ENCODE data around the gene CTNNA3. TPM values are rescaled to one million over a fixed set of nuclear protein-coding genes. Genes with fewer than 3 reads are reported as not detected.

CTNNA3 gene
- total and polyA plus RNA-seq, 4 donors, result 0.16 to 2.4 (median 1.4) TPM

GRCh38 chr10:66744915-66745314, 951.1 kb downstream of the CTNNA3 start:
- Histone ChIP-seq H3K9me3 (ENCODE audit: control insufficient read depth in 4 of 4, low read length in 3 of 4) (no peaks in the 10 kb centered on the region), H3K9ac (ENCODE audit: low read depth in 1 of 2, low read length in 2 of 2) (no peak overlapping the region), H3K4me3 (ENCODE audit: low read depth in 1 of 3, low read length in 3 of 3) (no peak overlapping the region), H3K36me3 (ENCODE audit: control insufficient read depth in 4 of 4, insufficient read depth in 3 of 4, low read depth in 1 of 4, low read length in 3 of 4) (no peaks in the 10 kb centered on the region), H3K27ac (ENCODE audit: low read depth in 1 of 2, low read length in 2 of 2) (no peak overlapping the region), H3K27me3 (ENCODE audit: control insufficient read depth in 4 of 4, insufficient read depth in 4 of 4, low read length in 3 of 4) (no peaks in the 10 kb centered on the region), H3K4me1 (ENCODE audit: control insufficient read depth in 4 of 4, insufficient read depth in 4 of 4, low read length in 3 of 4) (no peaks in the 10 kb centered on the region)
- no peak for TF ChIP-seq HNF4A (conservative IDR thresholded peaks at IDR 0.05)
- no peak for DNase-seq (ENCODE audit: low spot score)
- WGBS, result 91% methylated on average over 2 of the region's 2 CpGs

DNA sequence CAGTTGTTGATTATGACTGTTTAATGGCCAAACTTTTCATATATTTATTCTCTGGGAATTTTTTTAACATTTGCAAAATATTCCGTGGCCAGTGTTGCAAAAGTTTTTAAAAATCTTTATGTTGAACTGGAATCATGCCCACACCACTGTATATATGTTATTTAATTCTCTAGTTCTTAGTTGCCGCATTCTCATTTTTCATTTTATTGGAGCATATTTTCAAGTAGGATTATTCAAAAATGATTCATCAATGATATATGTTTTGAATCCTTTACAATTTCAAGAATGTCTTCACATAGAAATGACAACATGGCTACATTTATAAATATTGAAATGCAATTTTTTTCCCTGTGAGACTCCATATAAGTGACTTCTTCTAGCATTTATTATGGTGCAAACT, 958.8 kb downstream of the CTNNA3 start:
- H3K27ac ChIP-seq (ENCODE audit: low read depth in 1 of 2, low read length in 2 of 2), result no peak overlapping the region
- no peaks in the 10 kb centered on the region for H3K9me3 ChIP-seq (ENCODE audit: control insufficient read depth in 4 of 4, low read length in 3 of 4)
- no peak for DNase-seq (ENCODE audit: low spot score)
- 89% methylated on average over 2 of the region's 2 CpGs for WGBS
- no peaks in the 10 kb centered on the region for H3K4me1 ChIP-seq (ENCODE audit: control insufficient read depth in 4 of 4, insufficient read depth in 4 of 4, low read length in 3 of 4)
- H3K27me3 ChIP-seq (ENCODE audit: control insufficient read depth in 4 of 4, insufficient read depth in 4 of 4, low read length in 3 of 4), result no peaks in the 10 kb centered on the region
- TF ChIP-seq JUND (IDR thresholded peaks at IDR 0.05) (no peak), YY1 (IDR thresholded peaks at IDR 0.05) (no peak), HNF4A (conservative IDR thresholded peaks at IDR 0.05) (no peak), RAD21 (IDR thresholded peaks at IDR 0.05) (no peak), TAF1 (conservative IDR thresholded peaks at IDR 0.05) (no peak), EGR1 (IDR thresholded peaks at IDR 0.05; ENCODE audit: low read depth in 2 of 2) (no peak), HNF4G (IDR thresholded peaks at IDR 0.05) (no peak), MAX (IDR thresholded peaks at IDR 0.05) (no peak), FOXA2 (IDR thresholded peaks at IDR 0.05) (no peak), GABPA (IDR thresholded peaks at IDR 0.05 in 1 of 2, conservative IDR thresholded peaks at IDR 0.05 in 1 of 2) (no peak), FOXA1 (IDR thresholded peaks at IDR 0.05) (no peak), NR2F2 (IDR thresholded peaks at IDR 0.05) (no peak), SP1 (IDR thresholded peaks at IDR 0.05) (no peak), RXRA (IDR thresholded peaks at IDR 0.05) (no peak)
- TF ChIP-seq, protein P1, sequence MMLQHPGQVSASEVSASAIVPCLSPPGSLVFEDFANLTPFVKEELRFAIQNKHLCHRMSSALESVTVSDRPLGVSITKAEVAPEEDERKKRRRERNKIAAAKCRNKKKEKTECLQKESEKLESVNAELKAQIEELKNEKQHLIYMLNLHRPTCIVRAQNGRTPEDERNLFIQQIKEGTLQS (IDR thresholded peaks at IDR 0.05), result no peak
- TF ChIP-seq, protein P2, sequence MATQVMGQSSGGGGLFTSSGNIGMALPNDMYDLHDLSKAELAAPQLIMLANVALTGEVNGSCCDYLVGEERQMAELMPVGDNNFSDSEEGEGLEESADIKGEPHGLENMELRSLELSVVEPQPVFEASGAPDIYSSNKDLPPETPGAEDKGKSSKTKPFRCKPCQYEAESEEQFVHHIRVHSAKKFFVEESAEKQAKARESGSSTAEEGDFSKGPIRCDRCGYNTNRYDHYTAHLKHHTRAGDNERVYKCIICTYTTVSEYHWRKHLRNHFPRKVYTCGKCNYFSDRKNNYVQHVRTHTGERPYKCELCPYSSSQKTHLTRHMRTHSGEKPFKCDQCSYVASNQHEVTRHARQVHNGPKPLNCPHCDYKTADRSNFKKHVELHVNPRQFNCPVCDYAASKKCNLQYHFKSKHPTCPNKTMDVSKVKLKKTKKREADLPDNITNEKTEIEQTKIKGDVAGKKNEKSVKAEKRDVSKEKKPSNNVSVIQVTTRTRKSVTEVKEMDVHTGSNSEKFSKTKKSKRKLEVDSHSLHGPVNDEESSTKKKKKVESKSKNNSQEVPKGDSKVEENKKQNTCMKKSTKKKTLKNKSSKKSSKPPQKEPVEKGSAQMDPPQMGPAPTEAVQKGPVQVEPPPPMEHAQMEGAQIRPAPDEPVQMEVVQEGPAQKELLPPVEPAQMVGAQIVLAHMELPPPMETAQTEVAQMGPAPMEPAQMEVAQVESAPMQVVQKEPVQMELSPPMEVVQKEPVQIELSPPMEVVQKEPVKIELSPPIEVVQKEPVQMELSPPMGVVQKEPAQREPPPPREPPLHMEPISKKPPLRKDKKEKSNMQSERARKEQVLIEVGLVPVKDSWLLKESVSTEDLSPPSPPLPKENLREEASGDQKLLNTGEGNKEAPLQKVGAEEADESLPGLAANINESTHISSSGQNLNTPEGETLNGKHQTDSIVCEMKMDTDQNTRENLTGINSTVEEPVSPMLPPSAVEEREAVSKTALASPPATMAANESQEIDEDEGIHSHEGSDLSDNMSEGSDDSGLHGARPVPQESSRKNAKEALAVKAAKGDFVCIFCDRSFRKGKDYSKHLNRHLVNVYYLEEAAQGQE (IDR thresholded peaks at IDR 0.05), result no peak
- TF ChIP-seq, protein P3, sequence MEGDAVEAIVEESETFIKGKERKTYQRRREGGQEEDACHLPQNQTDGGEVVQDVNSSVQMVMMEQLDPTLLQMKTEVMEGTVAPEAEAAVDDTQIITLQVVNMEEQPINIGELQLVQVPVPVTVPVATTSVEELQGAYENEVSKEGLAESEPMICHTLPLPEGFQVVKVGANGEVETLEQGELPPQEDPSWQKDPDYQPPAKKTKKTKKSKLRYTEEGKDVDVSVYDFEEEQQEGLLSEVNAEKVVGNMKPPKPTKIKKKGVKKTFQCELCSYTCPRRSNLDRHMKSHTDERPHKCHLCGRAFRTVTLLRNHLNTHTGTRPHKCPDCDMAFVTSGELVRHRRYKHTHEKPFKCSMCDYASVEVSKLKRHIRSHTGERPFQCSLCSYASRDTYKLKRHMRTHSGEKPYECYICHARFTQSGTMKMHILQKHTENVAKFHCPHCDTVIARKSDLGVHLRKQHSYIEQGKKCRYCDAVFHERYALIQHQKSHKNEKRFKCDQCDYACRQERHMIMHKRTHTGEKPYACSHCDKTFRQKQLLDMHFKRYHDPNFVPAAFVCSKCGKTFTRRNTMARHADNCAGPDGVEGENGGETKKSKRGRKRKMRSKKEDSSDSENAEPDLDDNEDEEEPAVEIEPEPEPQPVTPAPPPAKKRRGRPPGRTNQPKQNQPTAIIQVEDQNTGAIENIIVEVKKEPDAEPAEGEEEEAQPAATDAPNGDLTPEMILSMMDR (IDR thresholded peaks at IDR 0.05; ENCODE audit: low read depth, low read length, missing input control), result no peak
- TF ChIP-seq, protein P4, sequence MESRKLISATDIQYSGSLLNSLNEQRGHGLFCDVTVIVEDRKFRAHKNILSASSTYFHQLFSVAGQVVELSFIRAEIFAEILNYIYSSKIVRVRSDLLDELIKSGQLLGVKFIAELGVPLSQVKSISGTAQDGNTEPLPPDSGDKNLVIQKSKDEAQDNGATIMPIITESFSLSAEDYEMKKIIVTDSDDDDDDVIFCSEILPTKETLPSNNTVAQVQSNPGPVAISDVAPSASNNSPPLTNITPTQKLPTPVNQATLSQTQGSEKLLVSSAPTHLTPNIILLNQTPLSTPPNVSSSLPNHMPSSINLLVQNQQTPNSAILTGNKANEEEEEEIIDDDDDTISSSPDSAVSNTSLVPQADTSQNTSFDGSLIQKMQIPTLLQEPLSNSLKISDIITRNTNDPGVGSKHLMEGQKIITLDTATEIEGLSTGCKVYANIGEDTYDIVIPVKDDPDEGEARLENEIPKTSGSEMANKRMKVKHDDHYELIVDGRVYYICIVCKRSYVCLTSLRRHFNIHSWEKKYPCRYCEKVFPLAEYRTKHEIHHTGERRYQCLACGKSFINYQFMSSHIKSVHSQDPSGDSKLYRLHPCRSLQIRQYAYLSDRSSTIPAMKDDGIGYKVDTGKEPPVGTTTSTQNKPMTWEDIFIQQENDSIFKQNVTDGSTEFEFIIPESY (IDR thresholded peaks at IDR 0.05), result no peak
- no peak overlapping the region for H3K9ac ChIP-seq (ENCODE audit: low read depth in 1 of 2, low read length in 2 of 2)
- H3K36me3 ChIP-seq (ENCODE audit: control insufficient read depth in 4 of 4, insufficient read depth in 3 of 4, low read depth in 1 of 4, low read length in 3 of 4), result no peaks in the 10 kb centered on the region
- H3K4me3 ChIP-seq (ENCODE audit: low read depth in 1 of 3, low read length in 3 of 3), result no peak overlapping the region
